Tibial nerve (tissue), 4 donors: ENCODE results near the gene PIPOX. TPM values are rescaled to one million over a fixed set of nuclear protein-coding genes. Genes with fewer than 3 reads are reported as not detected.

Experiments used
- DNase-seq, 2 donors: peaks; one replicate each; pipeline ENCODE4 v3.0.0-alpha.2; 2019; ENCODE audit warnings: low spot score in 2 of 2
- H3K27ac ChIP-seq, 4 donors: fragments of 200-600 bp; sonication (generic) in 3 of 4; one replicate each; pipeline ENCODE4 v1.5.1; 2017 to 2019; ENCODE audit warnings: mild to moderate bottlenecking in 1 of 4
- H3K27me3 ChIP-seq, 2 donors: fragments of 200-600 bp; sonication (generic) in 1 of 2; one replicate each; pipeline versions ENCODE4 v1.5.1 to v1.6.0; 2017 to 2019
- H3K36me3 ChIP-seq, 3 donors: fragments of 200-600 bp; sonication (generic); one replicate each; pipeline ENCODE4 v1.5.1; 2018 to 2019
- H3K4me1 ChIP-seq, 4 donors: fragments of 200-600 bp; sonication (generic) in 3 of 4; one replicate each; pipeline ENCODE4 v1.5.1; 2017 to 2019
- H3K4me3 ChIP-seq, 4 donors: fragments of 200-600 bp; sonication (generic) in 3 of 4; one replicate each; pipeline ENCODE4 v1.5.1; 2017 to 2019; ENCODE audit warnings: mild to moderate bottlenecking in 1 of 4, moderate library complexity in 1 of 4
- H3K9me3 ChIP-seq, 4 donors: fragments of 200-600 bp; sonication (generic) in 3 of 4; one replicate each; pipeline ENCODE4 v1.5.1; 2017 to 2019
- CTCF ChIP-seq, 5 experiments: fragments of 200-600 bp in 3 of 5; fragments of 450-650 bp in 2 of 5; sonication (generic) in 3 of 5; IDR thresholded peaks; one replicate each; pipeline ENCODE4 v1.5.1; 2016 to 2019; ENCODE audit warnings: antibody characterized with exemption in 5 of 5, mild to moderate bottlenecking in 3 of 5, moderate library complexity in 2 of 5
- EP300 ChIP-seq, 2 donors: sonication (generic); formaldehyde crosslinking; IDR thresholded peaks; one replicate each; pipeline ENCODE4 v1.6.1; 2017; ENCODE audit warnings: antibody characterized with exemption in 2 of 2, mild to moderate bottlenecking in 1 of 2
- POLR2A ChIP-seq, 2 donors: fragments of 450-650 bp; IDR thresholded peaks; one replicate each; pipeline ENCODE4 v1.6.1; 2017; ENCODE audit warnings: antibody characterized with exemption in 2 of 2, mild to moderate bottlenecking in 2 of 2, moderate library complexity in 2 of 2
- WGBS, 2 donors: methylation state at CpG; one replicate each; pipeline ENCODE4 v1.1.5; 2018; 5-methylcytosine and 5-hydroxymethylcytosine counted together
- total RNA-seq, 4 donors: library from RNA; depleted of rRNA; stranded (reverse); fragments of >200 nt; gene quantifications; one replicate each; pipeline ENCODE4 v1.1.0, GENCODE V29; 2016

PIPOX gene
- total RNA-seq, 4 donors from 2014 or later: 0.60 to 6.1 (median 2.8) TPM

- TF ChIP-seq POLR2A (IDR thresholded peaks at IDR 0.05) (no peak), EP300 (IDR thresholded peaks at IDR 0.05) (no peak), CTCF (IDR thresholded peaks at IDR 0.05) (no peak)
- 64 to 69% methylated on average over 10 of the region's 10 CpGs for WGBS, 2 donors
- H3K27me3 ChIP-seq: peaks cover 0 to 21% of the 10 kb centered on the region in 2 donors
- H3K4me1 ChIP-seq: peaks cover 0 to 10% (median 5%) of the 10 kb centered on the region in 4 donors
- no peak for DNase-seq
- no peak overlapping the region for H3K4me3 ChIP-seq
- no peak overlapping the region for H3K27ac ChIP-seq
- no peaks in the 10 kb centered on the region for H3K36me3 ChIP-seq
- peaks cover 0 to 25% (median 5%) of the 10 kb centered on the region in 4 donors for H3K9me3 ChIP-seq
These were observed 5.2 kb upstream of the PIPOX start for GRCh38 chr17:29037739-29038084.

DNA sequence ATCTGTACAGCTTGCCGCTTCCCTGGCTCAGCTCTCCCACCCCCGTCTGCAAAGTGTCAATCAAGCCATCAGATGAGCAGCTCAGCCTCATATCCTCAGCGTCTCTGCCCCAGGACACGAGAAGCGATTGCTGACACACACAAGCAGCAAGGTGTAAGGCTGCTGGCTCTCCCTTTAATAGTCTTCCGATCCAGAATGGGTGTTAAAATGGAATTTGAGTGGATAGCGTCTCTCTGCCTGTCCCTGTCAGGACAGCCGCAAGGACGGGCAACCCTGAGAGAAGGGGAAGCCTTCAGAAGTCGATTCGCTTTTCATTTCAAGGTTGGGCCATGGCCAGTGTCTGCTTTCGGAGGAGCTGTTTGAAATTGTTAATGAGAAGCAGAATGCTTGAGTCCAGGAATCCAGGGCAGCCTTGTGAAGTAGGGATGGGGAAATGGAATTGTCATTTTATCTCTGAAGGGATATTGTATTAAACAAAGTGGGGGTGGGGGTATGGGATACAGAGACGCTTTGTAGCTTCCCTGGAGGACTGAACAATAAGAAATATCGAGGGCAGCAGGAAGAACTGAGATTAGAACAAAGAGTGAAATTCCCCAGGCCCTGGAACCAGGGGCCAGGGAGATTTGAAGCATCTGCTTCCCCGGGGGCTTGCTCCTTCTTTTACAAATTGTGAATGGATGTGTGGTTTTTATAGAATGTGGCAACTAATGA is 4.7 kb upstream of the PIPOX start:
- no peak overlapping the region for H3K4me3 ChIP-seq
- no peak overlapping the region for H3K27ac ChIP-seq
- peaks cover 0 to 15% of the 10 kb centered on the region in 2 donors for H3K27me3 ChIP-seq
- TF ChIP-seq CTCF (IDR thresholded peaks at IDR 0.05) (no peak), EP300 (IDR thresholded peaks at IDR 0.05) (no peak), POLR2A (IDR thresholded peaks at IDR 0.05) (no peak)
- peaks cover 0 to 16% (median 10%) of the 10 kb centered on the region in 4 donors for H3K4me1 ChIP-seq
- H3K9me3 ChIP-seq: peaks cover 0 to 25% (median 5%) of the 10 kb centered on the region in 4 donors
- no peak for DNase-seq
- 19 to 22% methylated on average over 15 of the region's 15 CpGs for WGBS, 2 donors
- H3K36me3 ChIP-seq: no peaks in the 10 kb centered on the region

DNA sequence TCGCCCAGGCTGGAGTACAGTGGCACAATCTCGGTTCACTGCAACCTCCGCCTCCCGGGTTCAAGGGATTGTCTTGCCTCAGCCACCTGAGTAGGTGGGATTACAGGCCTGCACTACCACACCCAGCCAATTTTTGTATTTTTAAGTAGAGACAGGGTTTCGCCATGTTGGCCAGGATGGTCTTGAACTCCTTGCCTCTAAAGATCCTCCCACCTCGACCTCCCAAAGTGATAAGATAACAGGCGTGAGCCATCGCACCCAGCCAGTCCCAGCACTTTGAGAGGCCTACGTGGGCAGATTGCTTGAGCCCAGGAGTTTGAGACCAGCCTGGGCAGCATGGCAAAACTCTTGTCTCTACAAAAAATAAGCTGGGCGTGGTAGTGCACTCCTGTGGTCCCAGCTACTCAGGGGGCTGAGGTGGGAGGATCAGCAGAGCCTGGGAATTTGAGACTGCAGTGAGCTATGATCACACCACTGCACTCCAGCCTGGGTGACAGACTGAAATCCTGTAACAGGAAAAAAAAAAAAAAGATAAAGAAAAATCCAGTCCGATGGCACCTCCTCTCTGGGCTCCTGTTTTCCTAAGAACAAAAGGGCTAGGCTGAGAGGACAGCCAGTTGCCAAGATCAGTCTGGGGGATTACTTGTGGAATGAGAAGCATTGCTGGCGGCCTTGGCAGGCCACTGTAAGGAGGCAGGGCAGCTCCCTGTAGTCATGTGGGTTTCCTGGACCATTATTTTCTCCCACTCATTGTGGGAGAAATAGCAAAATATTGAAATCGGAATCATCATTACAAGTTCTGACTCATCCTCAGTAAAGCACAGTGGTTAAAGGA is 3.0 kb upstream of the PIPOX start:
- Histone ChIP-seq H3K27me3 (peaks cover 0 to 11% of the 10 kb centered on the region in 2 donors), H3K4me1 (peaks cover 0 to 22% (median 13%) of the 10 kb centered on the region in 4 donors), H3K4me3 (no peak overlapping the region), H3K36me3 (no peaks in the 10 kb centered on the region), H3K9me3 (peaks cover 0 to 8% (median 0%) of the 10 kb centered on the region in 4 donors), H3K27ac (no peak overlapping the region)
- DNase-seq: no peak
- 67 to 74% methylated on average over 13 of the region's 13 CpGs for WGBS, 2 donors
- TF ChIP-seq EP300 (IDR thresholded peaks at IDR 0.05) (no peak), POLR2A (IDR thresholded peaks at IDR 0.05) (no peak), CTCF (IDR thresholded peaks at IDR 0.05) (no peak)

- WGBS, 2 donors: 97 to 100% methylated on average over 1 to 2 of the region's 2 CpGs
These were observed 1.9 kb upstream of the PIPOX start for GRCh38 chr17:29041091-29041490.

More at GRCh38 chr17:29041091-29041490, 1.9 kb upstream of the PIPOX start:
- H3K4me3 ChIP-seq: no peak overlapping the region
- no peak for DNase-seq
- H3K27me3 ChIP-seq: peaks cover 0 to 10% of the 10 kb centered on the region in 2 donors
- no peaks in the 10 kb centered on the region for H3K9me3 ChIP-seq
- TF ChIP-seq POLR2A (IDR thresholded peaks at IDR 0.05) (no peak), CTCF (IDR thresholded peaks at IDR 0.05) (no peak)
- H3K27ac ChIP-seq: no peak overlapping the region
- H3K4me1 ChIP-seq: peaks cover 0 to 22% (median 13%) of the 10 kb centered on the region in 4 donors
- H3K36me3 ChIP-seq: no peaks in the 10 kb centered on the region
